ENCODE data around the gene GYG1. TPM values are rescaled to one million over a fixed set of nuclear protein-coding genes. Genes with fewer than 3 reads are reported as not detected.

The GYG1 gene
- polyA plus RNA-seq, 1 donor: 85.5 TPM

DNA sequence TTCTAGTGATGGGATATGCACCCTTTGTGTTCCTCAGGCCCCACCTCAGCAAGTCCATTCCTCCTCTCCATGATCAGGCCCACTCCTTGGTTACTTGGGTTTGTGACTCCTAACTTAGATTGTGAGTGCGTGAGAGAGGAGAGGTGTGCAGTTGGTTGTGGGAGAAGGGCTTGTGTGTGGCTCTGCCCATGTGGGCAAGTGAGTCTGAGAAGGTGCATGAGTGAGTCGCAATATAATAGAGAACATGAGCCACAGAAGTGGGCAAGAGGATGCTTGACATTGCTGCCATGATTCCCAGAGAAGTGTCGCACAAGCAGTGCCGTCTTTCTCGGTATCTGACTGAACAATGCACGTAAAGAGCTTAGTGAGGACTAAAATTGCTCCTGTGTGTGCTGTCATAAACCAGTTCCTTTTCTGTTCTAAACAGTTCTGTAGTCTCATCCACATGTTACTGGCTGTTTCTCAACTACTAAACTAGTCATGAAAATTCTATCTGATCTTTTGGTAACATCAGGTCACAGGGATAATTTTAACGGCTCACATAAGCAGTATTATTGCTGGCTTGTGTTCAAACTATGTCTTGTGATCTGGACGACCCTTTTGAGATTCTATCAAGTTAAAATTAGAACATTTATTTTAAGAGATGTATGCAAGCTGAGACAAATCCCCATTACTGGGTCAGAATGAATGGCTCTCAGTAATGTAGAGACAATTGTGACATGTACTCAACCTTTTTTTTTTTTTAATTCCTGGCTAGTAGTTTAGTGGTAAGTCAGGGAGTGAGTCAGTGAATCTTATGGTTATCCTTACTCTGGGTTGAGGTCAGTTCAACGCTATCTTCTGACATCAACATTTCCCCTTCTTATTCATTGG, 25.6 kb downstream of the GYG1 start:
- no peak for DNase-seq (ENCODE audit: low read depth)

DNA sequence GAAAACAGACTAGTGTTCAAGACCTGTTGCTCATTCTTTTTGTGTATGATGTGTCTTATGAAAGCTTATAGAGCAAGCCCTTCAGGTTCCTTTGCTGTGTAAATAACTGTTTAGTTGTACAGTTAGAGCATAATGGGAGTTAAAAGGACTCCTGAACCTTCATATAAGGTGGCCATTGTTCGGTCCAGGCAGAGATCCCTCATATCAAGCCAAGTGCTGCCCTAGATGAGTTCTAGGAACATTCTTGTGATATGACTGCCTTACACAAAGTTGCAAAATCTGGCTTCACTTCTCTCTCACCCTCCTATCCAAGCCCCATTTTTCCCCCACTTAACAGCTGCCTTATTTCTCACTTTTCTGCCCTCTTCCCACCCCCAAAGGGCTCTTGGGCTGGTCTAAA, 26.9 kb downstream of the GYG1 start:
- DNase-seq (ENCODE audit: low read depth): no peak

DNA sequence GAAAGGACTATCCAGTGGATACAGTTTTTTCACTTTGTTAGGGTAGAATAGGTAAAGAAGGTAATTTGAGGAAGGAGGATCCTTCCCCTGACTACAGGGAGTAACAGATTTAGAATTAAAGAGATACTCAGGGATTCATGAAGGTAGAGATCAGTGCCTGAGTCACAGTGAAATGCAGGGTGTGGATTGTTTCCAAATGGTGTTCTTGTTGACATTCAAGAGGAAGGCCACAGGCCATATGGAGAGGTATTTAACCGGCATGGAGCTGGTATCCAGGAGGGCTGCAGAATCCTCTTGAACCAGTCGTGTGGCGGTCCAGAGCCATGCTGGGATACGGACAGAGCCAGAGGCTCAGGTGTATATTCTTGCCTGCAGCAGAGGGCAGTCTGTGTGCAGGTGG, 28.2 kb downstream of the GYG1 start:
- no peak for DNase-seq (ENCODE audit: low read depth)

DNA sequence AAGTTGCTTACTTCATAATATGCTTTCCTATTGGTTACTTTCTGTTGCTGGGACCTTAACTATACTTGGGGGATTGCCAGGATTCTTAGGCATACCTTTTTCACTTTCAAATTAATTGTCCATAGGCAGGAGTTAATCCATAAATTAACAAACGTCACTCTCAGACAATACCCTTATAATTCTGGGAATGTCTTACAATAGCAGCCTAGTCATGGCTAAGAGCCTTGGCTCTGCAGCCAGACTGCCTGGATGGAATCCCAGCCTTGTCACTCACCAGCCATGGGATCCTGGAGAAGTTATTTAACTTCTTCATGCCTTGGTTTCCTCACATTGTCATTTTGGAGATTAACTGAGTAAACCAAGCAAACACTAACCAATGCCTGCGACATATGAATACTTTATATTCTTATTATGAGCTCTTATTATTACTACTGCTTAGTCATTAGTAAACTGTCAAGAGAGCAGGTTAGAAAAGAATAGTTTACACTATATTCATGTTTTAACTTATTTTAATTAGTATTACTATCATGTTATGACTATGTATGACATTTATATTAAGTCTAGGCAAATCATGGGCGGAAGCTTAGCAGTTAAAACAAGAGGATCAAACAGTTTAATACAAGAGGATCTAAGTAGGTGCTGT, 29.0 kb downstream of the GYG1 start:
- DNase-seq (ENCODE audit: low read depth): no peak

DNA sequence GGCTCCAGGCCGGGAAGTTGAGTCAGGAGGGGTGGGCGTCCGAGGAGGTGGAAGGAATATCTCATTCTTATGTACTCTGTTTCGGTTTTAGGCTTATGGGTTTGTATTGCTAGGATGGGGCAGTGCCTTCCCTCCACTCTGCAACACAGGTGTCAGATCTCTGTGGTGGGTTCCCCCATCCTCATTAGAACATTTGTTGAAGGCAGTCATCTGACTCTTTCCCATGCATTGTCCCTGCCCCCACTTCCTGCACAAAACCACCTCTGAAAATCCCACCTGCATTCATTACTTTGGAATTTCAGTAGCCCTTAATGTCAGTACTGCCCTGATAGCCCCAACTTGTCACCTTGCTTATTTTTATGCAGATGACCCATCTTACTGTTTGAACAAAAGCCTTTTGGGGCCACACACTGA, 29.5 kb downstream of the GYG1 start:
- no peak for DNase-seq (ENCODE audit: low read depth)

DNA sequence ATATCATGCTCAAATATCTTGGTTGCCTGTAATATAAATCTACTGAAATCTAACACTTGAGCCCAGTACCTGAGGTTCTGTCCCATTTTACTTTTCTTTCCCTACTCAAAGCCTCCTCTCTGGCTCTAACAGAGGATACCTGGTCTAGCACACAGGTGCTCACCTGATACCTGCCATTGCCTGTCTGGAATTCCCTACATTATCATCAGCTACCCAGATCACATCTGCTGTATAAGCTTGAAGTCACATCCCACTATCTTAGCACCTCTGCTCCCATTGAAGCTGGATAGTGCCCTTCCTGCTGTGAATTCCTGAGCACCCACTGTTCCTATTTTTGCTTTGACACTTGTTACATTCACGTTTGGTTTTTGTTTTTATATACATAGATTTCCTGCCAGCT, 30.5 kb downstream of the GYG1 start:
- no peak for DNase-seq (ENCODE audit: low read depth)

DNA sequence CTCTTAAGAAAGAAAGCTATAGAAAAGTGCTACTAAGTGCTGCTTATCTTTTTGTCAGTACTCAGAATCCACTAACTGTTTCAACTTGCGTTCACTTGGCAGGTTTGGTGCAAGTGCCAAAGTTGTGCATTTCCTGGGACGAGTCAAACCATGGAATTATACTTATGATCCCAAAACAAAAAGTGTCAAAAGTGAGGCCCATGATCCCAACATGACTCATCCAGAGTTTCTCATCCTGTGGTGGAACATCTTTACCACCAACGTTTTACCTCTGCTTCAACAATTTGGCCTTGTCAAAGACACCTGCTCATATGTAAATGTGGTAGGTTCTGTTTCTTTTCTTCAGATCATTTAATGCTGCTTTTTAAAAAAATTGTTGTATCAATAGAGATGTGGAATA, 32.6 kb downstream of the GYG1 start:
- no peak for DNase-seq (ENCODE audit: low read depth)

DNA sequence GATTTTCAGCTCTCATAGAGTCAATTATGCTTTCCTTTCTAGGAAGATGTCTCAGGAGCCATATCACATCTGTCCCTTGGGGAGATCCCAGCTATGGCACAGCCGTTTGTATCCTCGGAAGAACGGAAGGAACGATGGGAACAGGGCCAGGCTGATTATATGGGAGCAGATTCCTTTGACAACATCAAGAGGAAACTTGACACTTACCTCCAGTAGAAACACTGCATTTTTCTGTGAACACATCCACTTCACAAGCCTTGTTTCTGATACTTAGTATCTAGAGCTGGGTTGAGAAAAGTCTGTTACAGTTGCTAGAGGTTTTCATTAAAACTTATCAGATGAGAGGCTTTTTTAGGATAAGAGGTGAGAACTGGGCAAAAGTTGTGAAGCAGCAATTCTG, 35.4 kb downstream of the GYG1 start:
- no peak for DNase-seq (ENCODE audit: low read depth)

DNA sequence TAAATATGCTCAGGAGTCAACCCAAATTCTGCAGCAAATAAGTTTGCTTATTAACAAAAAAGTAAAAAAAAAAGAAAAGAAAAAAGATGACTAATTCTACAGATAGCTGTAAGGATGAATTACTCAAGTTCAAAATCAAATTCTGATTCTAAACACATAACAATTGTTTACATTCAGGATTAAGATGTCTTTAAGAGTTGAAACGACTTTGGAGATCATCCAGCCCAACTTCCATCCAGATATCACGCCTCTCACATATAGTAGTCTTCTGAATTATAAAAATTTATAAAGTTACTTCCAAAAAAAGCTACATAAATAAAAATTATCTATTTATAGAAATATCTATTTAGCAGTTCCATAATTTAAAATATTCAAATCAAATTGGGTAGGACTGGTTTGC, 39.8 kb downstream of the GYG1 start:
- DNase-seq (ENCODE audit: low read depth): no peak

DNA sequence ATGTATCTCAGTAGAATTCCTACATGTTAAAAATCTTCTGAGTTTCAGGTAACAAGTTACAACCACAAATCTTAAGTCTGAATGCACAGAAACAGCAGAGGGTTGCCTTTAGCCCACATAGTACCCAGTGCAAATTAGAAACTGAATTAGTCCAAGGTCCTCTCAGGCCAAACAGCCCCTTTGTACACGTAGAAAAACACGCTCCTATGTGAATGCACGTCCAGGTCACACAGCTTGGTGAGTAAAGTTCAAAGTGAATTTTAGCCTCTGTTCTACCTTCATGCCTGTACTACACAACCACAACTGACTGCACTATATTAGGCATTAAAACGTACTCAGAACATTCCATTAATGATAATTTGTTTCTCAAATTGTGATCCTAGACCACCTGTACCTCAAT, 46.3 kb downstream of the GYG1 start:
- DNase-seq (ENCODE audit: low read depth): no peak

DNA sequence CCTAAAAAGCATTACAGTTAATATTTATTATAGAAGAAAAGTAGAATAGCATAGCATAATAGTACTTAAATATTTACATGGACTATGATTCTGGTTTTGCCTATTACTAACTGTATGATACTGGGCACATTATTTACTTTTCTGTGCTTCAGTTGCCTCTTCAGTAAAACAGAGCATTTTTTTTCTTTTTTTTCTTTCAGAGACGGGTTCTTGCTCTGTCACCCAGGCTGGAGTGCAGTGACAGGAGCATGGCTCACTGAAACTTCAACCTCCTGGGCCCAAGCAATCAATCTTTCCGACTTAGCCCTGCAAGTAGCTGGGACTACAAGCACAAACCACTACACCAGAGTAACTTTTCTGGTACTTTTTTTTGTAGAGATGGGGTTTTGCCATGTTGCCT, 47.0 kb downstream of the GYG1 start:
- no peak for DNase-seq (ENCODE audit: low read depth)

DNA sequence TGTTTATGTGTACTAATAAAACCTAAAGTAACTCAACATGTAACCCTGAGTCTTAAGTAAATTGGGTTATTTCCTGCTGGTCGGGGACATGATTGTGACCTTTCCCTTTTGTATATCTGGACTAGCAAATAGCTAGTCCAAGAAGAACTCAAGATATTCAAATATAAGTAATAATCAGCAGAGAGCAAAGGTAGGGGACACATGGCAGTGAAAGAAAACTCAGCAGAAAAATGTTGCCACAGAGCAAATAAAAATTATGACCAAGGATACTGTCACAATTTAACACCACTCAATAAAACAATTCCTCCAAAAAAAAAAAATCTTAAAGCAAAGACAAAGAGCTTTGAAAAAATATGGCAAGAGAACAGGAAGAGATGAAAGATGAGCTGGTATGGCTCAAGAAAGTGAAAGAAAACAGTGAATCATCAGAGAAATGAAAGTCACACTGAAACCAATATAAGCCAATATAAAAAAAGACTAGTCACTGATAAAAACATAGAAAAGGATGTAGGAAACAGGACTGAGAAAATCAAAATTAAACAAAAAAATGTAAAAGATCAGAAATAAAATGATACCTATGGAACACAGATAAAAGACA, 51.5 kb downstream of the GYG1 start:
- no peak for DNase-seq (ENCODE audit: low read depth)

DNA sequence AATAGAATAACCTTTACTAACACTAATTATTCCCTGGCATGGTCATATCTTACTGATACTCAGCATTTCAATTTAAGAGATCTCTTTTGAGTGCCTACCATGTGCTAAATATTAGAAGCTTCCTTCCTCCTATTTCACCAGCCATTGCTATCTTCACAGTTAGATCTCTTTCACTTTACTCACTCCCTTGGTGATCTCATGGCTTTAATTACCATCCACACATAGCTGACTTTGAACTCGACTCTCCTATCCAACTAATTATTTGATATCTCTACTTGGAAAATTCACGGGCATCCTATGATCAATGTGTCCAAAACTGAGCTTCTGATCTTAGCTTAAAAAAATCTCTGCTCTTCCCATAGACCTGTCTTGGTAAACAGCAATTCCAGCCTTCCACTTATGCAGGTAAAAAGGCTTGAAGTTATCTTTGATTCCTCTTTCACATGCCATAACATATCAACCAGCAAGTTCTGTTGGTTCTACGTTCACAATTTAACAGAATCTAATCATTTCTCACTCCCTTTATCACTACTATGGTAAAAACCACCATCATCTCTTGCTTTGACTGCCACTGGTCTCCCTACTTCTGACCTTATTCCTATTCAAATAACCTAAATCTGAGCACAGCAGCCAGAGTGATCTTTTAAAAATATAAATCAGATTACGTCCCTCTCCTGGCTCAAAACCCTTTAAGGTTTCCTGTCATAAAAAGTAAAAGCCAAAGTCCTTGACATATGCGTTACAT, 53.2 kb downstream of the GYG1 start:
- no peak for DNase-seq (ENCODE audit: low read depth)

DNA sequence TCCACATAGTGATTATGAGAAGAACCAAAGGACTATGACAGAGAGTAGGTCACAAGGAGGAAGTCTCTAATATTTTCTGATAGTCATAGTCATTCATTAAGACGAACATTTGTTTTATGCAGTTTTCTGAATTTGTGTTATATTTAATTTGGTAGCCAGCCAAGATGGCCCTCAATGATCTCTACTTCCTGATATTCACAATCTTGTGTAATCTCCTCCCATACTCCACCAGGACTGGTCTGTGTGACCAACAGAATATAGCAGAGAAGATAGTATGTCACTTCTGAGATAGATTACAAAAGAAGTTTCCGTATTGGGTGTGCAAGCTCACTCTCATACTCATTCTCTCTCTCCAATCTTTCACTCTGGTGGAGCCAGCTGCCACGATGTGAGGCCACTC, 64.2 kb downstream of the GYG1 start:
- DNase-seq (ENCODE audit: low read depth): no peak

DNA sequence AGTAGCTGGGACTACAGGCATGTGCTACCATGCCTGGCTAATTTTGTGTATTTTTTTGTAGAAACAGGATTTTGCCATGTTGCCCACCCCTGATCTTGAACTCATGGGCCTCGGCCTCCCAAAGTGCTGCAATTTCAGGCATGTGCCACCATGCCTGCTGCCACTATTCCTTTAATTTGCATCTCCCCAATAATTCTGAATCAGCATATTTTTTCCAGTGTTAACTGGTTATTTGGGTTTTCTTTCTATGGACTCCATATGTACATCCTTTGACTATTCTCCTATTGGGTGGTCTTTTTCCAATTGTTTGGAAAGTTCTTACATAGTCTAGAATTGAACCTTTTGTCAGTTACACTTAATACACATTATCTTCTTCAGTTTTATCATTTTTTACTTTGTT, 66.9 kb downstream of the GYG1 start:
- DNase-seq (ENCODE audit: low read depth): no peak

DNA sequence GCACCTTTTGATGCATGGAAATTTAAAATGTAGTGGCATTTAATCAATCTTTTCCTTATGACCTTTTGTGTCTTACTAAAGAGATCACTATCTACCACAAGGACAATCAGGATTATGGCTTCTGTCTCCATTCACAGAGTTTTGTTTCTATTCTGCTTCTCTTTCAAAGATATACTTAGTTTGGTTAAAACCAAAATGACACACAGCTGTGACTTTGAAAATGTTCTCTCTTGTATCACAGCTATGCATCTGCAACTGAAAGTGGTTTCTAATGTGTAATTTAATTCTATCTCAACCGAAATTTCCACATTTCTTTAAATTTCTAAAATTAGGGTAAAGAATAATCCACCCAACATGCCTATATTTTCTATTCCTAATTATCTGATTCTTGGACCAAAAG, 67.3 kb downstream of the GYG1 start:
- DNase-seq (ENCODE audit: low read depth): no peak

DNA sequence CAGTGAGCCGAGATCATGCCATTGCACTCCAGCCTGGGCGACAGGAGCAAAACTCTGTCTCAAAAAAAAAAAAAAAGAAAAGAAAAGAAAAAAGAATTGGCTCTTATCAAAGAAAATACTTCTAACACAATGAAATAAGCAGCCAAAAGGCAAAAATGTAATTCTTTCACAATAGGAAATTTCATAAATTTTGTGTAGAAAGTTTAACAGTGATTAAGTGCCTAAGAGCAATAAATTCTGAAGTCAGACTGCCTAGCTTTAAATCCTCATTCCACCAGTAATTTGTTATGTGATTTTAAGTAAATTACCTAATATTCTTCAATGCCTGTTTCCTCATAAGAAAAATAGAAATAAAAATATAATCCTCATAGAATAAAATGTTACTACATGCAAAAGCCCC, 70.4 kb downstream of the GYG1 start:
- DNase-seq (ENCODE audit: low read depth): no peak

DNA sequence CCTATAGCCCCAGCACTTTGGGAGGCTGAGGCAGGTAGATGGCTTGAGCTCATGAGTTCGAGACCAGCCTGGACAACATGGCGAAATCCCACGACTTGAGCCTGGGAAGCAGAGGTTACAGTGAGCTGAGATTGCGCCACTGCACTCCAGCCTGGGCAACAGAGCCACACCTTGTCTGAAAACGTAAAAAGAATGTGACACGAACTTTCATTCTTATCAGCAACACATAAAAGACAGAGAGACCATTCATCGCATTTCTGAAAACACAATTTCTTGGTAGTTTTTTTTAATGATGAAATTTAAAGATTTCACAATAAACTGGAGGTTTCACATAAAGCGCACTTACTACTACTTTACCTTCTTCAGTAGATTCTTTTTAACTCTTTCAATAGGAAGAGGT, 76.5 kb downstream of the GYG1 start:
- DNase-seq (ENCODE audit: low read depth): no peak
